GM21526 (cell line): ENCODE data around the gene PMEPA1.

ENCODE experiments used
- ATAC-seq: cut with Tn5 transposase; IDR thresholded peaks from one replicate; pipeline ENCODE4 v1.9.1; 2021; ENCODE audit warnings: moderate library complexity; ENCODE audit not compliant: unreplicated experiment, low FRiP score

Gene PMEPA1

GRCh38 chr20:57654998-57655808, 54.6 kb downstream of the PMEPA1 start:
- ATAC-seq, result no peak

DNA sequence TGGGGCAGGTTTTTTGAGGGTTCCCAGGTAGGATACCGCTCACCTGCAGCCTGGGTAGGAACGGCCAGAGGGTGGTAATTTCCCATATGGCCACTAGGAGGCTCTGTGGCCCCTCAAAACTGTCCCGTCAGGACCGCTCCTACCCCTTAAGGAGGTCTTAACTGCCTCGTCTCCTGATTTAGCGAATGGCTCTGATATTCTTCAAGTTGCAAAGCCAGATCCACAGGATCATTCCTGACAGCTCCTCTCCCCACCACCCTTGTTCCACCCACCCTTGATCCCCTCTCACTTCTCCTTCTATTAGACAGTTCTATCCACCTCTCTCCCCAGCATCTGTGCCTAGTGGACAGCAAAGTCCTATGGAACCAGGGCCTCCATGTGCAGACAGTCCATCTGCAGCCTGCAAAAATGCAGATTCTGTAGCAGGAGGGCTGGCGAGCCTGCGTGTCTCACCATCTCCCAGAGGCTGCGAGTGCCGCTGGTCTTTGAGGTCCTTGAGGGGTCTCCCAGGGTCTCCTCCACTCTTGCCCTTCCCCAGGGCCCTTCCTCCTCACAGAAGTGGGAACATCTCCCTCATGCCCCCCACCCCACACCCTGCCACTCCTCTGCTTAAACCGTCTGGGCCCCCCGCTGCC, 55.3 kb downstream of the PMEPA1 start:
- no peak for ATAC-seq

GRCh38 chr20:57653910-57654309, 55.9 kb downstream of the PMEPA1 start:
- ATAC-seq, result no peak

DNA sequence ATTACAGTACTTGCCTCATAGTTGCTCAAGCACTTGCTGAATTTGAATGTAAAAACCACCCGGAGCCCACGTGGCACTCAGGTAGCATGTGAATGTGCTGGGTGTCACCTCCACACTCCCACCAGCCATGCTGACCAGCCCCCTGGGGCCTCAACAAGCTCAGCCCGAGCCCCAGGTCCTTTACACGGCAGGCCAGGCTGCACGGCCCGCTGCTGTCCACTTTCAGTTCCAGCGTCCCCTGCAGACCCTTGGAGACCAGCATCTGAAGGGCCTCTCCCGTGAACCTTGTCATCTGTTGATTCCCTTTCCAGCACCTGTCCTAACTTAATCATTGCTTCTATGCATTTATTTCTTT, 56.3 kb downstream of the PMEPA1 start:
- ATAC-seq, result no peak

DNA sequence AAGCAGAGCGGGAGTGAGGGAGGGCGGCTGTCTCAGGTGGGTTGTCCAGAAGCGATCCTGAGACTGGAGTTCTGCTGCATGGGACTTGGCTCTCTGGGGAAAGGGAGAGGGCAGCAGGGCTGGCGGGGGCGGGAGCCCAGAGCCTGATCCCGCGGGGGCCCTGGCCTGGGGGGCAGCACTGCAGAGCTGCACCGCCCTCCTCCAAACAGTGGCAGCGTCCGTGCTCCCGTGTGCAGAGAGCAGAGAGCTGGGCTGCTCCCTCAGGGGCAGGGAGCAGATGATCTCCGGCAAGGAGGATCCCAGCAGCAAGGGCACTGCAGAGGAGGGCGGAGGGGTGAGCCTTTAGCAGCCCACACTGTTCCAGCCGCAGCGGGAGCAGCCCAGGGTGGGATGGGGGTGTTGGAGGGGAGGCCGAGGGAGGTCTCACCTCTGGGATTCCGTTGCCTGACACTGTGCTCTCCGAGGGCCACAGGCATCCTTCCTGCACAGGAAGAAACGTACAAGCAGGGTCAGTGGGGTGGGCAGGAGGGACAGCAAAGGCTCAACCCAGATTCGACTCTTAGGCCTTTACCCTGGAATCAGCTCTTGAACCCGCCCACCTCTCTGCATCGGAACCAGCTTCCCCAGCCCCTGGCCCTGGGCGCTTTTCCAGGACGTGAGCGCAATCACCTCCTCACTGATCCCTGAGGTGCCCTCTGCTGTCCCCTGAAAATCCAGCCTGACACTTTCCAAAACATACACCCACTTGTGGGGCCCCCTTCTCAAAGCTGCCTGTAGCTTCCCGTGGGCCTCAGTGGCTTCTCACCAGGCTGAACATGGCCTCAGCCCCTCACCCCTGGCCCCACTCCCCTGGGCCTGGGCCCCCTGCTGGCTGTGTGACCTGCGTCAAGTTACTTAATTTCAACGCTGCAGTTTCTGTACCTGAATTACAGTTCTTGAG, 56.9 kb downstream of the PMEPA1 start:
- no peak for ATAC-seq

GRCh38 chr20:57651881-57652605, 57.8 kb downstream of the PMEPA1 start:
- ATAC-seq, result no peak

- ATAC-seq, result no peak
These were observed 58.9 kb downstream of the PMEPA1 start for GRCh38 chr20:57650756-57651483.

DNA sequence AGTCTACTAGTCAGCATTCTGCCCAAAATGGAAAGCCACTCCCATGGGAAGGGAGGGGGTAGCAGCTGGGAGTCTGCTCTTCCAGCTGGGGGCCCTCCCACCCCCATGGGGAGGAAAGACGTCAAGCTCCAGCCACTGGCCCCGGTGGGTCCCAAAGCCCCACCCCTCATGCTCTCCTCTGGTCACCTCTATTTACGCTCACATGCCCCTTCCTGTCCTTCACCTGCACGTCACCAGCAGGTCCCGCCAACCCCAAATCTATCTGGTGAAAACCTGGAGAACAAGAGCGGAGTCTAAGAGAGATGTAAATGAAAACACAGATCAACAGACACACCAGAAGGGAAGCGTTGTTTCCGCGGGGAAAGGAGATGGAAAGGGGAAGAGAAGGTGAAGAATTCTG, 59.5 kb downstream of the PMEPA1 start:
- no peak for ATAC-seq

GRCh38 chr20:57649617-57650015, 60.2 kb downstream of the PMEPA1 start:
- no peak for ATAC-seq

GRCh38 chr20:57648878-57649616, 60.8 kb downstream of the PMEPA1 start:
- ATAC-seq, result no peak

GRCh38 chr20:57647933-57648785, 61.7 kb downstream of the PMEPA1 start:
- ATAC-seq, result no peak

DNA sequence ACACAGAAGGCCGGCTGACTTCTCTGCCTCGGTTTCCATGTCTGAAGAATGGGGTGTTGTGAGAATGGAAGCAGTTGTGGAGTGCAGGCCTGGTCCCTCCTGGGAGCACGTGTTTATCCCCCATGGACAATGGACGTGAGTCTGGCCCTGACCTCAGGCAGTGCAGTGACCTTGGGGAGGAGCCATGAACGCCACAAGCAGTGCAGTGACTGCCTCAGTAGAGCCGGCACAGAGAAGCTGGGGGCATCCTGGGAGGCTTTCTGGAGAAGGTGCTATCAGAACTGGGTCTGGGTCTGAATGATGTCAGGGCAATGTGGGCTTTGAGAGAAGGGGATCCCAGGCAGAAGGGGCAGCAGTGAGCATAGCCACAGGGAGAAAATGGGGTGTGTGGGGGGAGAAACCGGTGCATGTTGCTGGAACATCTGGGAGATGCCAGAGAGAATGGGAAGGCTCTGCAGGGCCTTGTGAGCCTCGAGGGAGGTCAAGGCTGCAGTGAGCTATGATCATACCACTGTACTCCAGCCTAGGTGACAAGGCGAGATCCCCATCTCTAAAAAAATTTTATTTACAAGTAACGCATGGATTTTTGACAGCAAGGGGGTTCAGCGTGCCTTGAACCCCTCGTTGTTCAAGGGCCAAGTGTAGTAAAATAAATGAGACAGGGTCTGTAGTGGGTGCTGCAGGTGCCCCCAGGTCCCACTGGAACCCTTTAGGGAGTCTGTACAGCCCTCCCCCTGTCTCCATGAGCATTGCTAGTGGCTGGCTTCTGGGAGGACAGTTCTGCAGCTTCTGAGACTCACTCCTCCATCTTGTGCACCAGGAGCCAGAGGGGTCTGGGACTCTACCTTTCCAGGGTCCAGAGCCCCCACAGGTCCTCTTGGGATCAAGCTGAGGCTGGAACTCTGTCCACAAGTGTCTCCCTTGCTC, 62.5 kb downstream of the PMEPA1 start:
- ATAC-seq, result no peak

DNA sequence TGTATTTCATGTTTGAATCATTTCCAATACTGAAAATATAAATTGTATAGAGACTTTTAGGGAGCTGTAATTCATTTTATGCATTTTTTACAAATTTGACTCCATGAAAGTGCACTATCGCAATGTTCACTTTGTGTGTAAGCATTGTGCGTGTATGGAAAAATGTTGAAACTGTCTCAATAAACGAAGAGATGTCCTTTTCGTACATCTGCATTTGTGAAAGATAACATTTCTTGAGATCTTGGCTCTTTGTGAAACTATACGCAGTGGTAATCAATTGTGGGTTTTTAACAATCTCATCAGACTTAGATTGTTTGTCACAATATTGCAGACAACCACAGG, 70.9 kb downstream of the PMEPA1 start:
- ATAC-seq, result no peak

DNA sequence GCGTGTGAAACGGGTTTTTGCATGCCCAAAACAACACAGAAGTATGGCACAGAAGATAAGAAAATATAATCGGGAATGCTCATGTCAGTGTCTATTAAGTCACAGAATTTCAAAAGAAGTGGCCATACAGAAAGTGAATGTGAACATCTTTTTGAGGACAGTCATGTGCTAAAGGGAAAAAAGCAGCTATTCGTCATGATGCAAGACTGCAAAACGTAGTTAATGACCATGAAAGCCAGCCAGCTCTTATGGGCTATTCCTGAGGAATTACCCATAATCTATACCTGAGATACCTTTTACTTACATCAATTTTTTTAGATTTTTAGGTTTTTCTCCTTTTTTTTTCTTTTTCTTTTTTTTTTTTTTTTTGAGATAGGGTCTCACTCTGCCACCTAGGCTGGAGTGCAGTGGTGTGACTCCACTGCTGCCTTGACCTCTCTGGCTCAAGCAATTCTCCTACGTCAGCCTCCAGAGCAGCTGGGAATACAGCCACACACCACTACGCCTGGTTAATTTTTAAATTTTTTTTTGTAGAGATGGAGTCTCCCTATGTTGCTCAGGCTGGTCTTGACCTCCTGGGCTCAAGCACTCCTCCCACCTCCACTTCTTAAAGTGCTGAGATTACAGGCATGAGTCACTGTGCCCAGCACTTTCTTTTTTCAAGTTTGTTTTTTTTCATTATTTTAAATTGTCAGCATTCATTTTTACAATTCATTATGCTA, 71.5 kb downstream of the PMEPA1 start:
- ATAC-seq, result no peak

- ATAC-seq, result no peak
These were observed 75.8 kb downstream of the PMEPA1 start for GRCh38 chr20:57633945-57634491.

DNA sequence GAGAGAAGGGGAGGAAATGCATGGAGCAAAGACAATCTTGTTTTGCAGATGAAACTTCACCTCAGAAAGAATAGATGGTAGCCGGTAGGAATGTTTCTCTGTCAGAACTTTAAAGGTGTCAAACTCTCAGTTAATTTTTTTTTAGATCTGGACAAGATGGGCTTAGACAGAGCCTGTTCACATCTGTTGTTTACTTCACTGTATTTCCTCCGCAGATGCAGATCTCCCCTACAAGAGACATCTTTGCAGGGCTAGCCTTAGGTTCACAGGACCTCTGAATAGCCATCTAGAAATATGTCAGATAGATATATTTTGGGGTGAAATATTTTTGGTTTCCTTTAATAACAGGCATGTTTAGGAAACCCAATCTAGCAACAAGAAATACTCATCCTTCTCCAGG, 77.5 kb downstream of the PMEPA1 start:
- ATAC-seq, result no peak
